ENCODE measurements around the gene DHRS4L2.
"Not testable (repeated sequence)": the region's sequence is repeated elsewhere in the genome, so short reads cannot be mapped to it uniquely, and the experiment has no call there.

DHRS4L2 gene

DNA sequence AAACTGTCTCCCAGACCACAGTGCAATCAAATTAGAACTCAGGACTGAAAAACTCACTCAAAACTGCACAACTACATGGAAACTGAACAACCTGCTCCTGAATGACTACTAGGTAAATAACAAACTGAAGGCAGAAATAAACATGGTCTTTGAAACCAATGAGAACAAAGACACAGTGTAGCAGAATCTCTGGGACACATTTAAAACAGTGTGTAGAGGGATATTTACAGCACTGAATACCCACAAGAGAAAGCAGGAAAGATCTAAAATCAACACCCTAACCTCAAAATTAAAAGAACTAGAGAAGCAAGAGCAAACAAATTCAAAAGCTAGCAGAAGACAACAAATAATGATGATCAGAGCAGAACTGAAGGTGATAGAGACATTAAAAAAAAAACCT, 14.7 kb upstream of the DHRS4L2 start:
- DNase-seq = not testable (repeated sequence)

DNA sequence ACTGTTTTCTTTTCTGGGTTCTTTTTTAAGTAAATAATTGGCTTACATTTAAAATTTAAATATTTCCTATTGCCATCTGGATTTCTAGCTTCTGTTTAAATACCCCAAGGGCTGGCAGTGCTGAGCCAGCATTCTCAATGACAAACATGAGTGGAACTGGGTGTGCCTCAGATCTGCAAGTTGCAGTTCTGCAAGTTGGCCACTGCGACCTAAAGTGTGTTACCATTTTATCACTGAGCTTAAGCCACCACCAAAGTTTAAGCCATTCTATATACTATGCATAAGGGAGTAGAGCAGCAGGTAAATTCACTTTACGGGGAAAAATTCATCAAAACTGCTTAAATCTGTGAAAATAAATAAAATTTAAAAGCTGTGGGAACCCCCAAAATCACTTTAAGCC, 11.5 kb upstream of the DHRS4L2 start:
- not testable (repeated sequence) for DNase-seq

- not testable (repeated sequence) for DNase-seq
Measured at GRCh38 chr14:23981951-23982813, 6.5 kb upstream of the DHRS4L2 start.

- no peak for DNase-seq
Measured at GRCh38 chr14:23984891-23985602, 3.7 kb upstream of the DHRS4L2 start.

GRCh38 chr14:23988223-23988606, 514 bp upstream of the DHRS4L2 start:
- DNase-seq = not testable (repeated sequence)

- DNase-seq = peak; percentile 10
Measured at GRCh38 chr14:23989734-23990445, 1.2 kb downstream of the DHRS4L2 start.

DNA sequence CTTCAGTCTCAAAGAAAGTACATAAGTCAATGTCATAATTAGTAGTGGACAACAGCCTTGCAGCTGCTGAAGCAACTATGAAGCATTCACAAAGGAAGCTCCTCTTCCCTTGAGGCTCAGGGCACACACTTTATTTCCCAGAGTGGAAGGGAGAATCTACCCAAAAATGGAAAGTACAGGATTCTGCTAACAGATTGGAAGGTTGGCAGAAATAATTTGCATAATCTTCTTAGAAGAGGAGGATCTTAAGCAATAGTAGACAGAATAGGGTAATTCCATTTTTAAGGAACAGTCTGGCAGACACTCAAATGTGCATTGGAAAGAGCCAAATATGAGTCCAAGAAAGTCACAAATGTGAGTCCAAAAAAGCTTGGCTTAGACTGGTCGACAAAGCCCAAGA, 2.2 kb downstream of the DHRS4L2 start:
- not testable (repeated sequence) for DNase-seq

- not testable (repeated sequence) for DNase-seq
Measured at GRCh38 chr14:23993042-23993441, 4.3 kb downstream of the DHRS4L2 start.

GRCh38 chr14:23996009-23996408, 7.3 kb downstream of the DHRS4L2 start:
- not testable (repeated sequence) for DNase-seq

DNA sequence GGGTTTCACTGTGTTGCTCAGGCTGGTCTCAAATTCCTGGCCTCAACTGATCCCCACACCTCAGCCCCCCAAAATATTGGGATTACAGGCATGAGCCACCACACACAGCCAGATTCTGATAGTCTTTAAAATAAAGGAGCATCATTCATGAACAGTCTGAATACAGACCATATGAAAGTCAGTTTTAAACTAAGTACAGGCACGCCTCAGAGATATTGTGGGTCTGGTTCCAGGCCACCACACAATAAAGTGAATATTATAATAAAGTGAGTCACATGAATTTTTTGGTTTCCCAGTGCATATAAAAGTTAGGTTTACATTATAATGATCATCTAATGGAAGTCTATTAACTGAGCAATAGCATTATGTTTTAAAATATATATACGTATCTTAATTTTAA, 8.1 kb downstream of the DHRS4L2 start:
- not testable (repeated sequence) for DNase-seq

GRCh38 chr14:23999640-24000039, 10.9 kb downstream of the DHRS4L2 start:
- not testable (repeated sequence) for DNase-seq

- not testable (repeated sequence) for DNase-seq
Measured at GRCh38 chr14:24001078-24001477, 12.3 kb downstream of the DHRS4L2 start.

GRCh38 chr14:24001679-24002078, 12.9 kb downstream of the DHRS4L2 start:
- not testable (repeated sequence) for DNase-seq

DNA sequence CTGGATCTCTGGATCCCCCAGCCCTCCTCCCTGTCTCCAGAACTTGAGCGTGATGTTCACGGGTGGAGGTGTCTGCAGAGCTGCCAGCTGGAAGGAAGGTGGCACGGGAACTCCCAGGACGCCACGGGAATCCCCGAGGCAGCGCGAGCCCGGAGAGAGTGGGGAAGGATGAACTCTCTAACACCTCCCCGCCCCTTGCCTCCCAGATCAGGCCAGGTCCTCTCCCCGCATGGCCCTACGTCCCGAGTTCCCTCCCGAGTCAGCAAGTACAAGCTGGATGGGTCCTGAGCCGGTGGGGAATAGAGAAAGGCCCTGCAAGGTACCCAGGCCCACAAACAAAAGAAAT, 17.7 kb downstream of the DHRS4L2 start:
- DNase-seq = not testable (repeated sequence)

DNA sequence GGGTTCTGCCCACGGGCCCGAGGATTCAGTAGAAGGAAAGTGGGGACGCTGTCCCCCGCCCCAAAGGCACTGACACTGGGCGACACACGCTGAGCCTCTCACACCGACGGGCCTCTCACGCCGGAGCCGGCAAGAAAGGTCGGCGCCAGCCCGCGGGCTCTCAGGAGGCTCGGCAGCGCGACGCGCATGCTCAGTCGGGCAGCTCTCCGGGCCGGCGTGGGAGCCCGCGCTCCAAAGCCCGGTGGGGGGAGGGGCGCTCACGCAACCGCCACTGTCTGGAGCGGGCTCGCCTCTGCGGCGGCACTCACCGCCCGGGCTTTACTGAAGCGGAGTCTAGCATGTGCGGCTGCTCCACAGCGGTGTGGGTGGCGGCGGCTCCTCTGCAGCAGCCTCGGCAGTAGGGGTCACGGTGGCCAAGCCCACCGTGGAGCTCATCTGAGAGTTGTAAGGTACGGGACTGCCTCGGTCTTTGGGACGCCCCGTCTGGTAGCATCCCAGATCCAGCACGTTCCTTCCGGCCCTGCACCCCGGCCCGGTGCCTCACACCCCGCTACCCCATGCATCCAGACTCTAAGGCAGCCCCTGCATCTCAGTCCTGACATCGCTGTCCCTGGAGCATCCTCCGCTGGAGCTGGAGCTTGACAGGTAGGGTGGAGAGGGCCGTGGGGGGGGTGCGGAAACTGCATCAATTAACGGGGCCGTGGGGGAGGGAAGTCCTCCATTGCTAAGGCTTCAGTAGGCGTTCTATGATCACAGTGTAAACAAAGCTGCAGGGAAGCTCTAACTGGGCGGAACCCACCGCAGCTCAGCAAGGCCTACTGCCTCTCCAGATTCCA, 18.3 kb downstream of the DHRS4L2 start:
- peak; percentile 58 for DNase-seq

DNA sequence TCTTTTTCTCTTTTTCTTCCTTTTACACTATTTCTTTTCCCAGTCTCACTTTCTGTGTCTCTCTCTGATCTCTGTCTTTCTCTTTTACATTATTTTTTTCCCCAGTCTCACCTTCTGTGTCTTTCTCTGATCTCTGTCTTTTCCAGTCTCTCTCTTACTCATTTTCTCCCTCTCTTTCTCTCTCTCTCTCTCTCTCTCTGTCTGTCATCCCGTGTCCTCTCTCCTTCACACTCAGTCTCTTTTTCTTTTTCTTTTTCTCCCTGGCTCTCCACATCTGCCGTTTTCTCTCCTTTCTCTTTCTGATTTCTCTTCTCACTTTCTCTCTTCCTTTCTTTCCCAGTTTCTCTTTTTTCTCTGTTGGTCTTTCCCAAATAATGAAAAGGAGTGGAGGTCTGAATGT, 22.3 kb downstream of the DHRS4L2 start:
- no peak for DNase-seq

GRCh38 chr14:24012726-24013273, 24.1 kb downstream of the DHRS4L2 start:
- DNase-seq = not testable (repeated sequence)

- DNase-seq = peak; percentile 64
Measured at GRCh38 chr14:24013654-24014514, 25.2 kb downstream of the DHRS4L2 start.

- not testable (repeated sequence) for DNase-seq
Measured at GRCh38 chr14:24015745-24016144, 27.0 kb downstream of the DHRS4L2 start.

GRCh38 chr14:24018978-24019377, 30.2 kb downstream of the DHRS4L2 start:
- DNase-seq = not testable (repeated sequence)

- not testable (repeated sequence) for DNase-seq
Measured at GRCh38 chr14:24019944-24020343, 31.2 kb downstream of the DHRS4L2 start.

Measured in NCI-H1092 treated with DMSO at 0.1 percent for 48 hours (cell line).